ENCODE results near the gene SHMT2.
"Not testable (repeated sequence)": the region's sequence is repeated elsewhere in the genome, so short reads cannot be mapped to it uniquely, and the experiment has no call there.

The SHMT2 gene

DNA sequence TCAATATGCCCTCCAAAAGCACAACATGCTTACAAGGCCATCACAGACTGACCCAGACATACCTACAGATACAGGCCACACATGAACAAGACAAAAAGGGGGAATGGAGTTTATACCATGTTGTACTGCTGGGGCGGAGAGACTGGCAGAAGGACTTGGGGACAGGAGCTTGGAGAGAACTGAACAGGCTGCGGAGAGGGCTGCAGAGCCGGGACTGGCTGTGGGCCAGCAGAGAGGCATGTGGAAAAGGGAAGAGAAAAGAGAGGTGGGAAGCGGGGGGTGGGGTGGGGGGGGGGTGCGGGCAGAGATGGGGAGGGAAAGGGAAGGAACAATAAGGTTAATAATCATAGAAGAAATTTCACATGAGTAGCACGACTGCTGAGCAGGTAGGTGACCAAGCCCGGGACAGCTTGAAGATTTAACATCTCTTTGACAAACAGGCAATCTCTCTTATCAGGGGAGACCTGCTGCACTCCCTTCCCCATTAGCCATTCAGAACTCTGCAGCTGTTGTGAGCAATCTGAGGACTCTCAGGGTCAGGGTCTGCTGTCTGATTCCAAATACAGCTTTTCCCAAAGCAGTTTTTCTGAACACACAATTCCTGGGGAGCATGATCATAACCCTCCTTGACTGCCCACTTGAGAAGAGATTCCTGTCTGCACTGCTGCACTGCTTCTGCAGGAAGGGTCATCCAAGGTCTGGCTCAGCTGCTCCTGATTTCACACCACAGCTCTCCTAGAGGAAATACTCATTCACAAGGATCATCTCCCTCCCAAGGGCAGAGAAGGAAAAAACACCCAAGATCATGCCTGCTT is 43.0 kb downstream of the SHMT2 start:
- peak; percentile 16 for DNase-seq

DNA sequence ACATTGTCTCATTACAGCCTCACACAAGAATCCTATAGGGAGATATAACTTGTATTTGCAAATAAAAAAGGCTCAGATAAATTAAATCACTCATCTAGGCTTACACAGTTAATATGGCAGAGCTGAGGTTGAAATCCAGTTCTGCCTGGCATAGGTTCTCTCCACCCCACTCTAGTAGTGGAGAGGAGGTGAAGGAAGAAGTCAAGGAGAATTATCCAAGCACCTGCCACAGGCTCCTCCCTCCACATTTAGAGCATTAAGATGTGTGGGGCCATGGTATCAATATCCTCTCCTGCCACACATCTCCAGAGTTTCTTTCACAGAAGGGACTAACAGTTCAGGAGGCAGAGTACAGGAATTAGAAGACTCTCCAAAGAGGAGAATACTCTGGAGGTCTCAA is 44.0 kb downstream of the SHMT2 start:
- no peak for DNase-seq

DNA sequence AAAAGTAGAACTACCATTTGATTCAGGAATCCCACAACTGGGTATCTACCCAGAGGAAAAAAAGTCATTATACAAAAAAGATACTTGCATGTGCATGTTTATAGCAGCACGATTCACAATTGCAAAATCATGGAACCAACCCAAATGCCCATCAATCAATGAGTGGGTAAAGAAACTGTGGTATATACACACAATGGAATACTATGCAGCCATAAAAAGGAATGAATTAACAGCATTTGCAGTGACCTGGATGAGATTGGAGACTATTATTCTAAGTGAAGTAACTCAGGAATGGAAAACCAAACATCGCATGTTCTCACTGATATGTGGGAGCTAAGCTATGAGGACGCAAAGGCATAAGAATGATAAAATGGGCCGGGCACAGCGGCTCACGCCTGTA is 46.7 kb downstream of the SHMT2 start:
- not testable (repeated sequence) for DNase-seq

DNA sequence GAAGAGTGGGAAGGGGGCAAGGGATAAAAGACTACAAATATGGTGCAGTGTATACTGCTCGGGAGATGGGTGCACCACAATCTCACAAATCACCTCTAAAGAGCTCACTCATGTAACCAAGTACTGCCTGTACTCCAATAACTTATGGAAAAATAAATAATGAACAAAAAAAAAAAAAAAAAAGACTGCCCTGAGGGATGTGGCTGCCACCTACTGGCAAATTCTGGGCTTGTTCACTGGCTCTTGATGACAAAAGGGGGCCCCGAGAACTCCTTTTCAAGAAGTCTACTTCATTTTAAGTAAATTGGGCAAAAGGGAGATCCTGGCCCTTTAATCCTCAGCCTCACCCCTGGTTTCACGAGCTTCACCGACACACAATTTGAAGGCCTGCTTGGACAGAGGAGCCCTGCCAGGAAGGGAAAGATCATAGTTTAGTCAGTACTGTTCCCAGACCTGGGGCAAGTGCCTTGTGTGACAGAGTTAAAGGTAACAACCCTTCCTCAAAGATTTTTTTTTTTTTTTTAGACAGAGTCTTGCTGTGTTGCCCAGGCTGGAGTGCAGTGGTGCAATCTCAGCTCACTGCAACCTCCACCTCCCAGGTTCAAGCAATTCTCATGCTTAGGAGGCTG is 47.5 kb downstream of the SHMT2 start:
- no peak for DNase-seq

DNA sequence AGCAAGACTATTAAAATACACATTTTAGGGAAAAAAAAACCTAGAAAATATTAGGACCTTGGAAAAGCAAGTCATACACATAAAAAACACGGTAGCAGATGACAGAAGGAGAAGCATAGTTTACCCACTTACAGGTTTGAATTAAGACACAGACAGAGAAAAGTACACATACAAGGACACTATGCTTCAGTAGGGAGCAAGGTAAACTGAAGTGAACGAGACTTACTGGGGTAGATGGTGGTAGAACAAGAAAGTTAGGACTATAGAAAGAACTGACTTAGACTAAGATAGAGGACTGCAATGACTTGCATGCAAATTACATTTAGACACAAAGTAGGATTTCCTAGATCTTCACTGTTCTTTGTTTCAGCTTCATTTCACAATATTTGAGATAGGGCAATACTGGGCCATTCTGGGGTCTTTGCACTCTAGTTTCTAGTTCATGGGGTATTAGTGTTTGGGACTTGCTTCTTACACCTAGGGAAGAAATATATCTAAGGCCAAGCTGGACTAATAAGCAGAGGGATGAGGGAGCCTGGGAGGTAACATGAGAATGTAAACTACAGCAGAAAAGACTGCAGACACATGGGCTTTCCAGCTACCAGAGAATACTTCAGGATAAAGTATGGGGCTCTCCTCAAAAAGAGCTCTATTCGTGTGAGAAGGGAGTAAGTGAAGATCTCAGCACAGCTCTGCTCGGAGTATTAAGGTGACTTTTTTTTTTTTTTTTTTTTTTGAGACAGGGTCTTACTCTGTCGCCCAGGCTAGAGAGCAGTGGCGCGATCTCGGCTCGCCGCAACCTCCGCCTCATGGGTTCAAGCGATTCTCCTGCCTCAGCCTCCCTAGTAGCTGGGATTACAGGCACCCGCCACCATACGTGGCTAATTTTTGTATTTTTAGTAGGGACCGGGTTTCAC is 49.2 kb downstream of the SHMT2 start:
- no peak for DNase-seq

DNA sequence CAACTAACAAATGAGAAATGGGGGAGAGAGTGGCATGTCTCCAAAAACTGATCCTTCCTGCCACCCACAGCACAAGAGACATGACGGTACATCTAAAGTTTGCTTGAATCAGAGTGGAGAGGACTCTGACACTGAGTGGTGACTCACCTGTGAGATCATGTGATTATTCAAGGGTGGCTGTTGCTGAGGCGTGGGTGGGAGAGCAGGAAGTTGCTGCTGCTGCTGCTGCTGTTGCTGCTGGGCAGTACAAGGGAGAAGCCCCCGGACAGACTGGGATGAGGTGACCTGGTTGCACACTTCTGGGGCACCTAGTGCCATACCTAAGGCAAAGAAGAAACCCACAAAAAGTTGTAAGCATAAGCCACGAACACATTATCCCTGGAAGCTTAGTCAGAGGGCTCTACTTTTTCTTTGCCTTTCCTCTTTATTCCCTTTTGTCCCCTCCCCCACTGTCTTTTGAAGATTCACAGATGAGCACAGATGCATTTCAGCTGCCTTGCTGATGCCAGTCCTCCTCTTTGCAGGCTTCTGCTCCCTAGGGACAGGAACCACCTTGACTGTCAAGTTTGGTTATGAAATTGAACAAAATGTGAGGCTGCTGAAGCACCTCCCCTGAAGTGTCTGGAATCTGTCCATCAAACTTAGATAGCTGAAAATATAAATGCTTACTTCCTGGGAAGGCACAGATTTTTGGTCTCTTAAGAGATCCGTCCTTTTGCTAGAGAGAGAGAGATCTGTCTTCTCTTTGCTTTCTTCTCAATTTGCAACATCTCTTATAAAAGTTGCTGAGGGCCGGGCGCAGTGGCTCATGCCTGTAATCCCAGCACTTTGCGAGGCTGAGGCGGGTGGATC is 50.9 kb downstream of the SHMT2 start:
- DNase-seq, result peak; percentile 98

DNA sequence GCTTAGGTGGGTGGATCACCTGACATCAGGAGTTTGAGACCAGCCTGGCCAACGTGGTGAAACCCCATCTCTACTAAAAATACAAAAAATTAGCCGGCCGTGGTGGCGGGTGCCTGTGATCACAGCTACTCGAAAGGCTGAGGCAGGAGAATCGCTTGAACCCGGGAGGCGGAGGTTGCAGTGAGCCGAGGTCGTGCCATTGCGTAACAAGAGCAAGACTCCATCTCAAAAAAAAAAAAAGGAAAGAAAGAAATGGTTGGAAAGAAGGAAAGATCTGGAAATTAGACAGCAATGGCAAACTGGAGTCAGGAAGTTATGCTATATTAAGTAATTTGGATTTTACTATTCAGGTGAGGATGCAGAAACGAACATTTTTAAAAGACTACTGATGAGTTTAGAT is 52.6 kb downstream of the SHMT2 start:
- DNase-seq, result not testable (repeated sequence)
